GM12892 (cell line): Measurements from ENCODE around the gene PFDN1.

Experiments
- POLR2A ChIP-seq: IDR thresholded peaks from 2 replicates; pipeline ENCODE4 v1.6.1; 2011; ENCODE audit warnings: low read depth, low read length, control low read depth
- POLR2AphosphoS5 ChIP-seq: IDR thresholded peaks from 2 replicates; pipeline ENCODE4 v1.6.1; 2011; ENCODE audit warnings: low read depth, low read length, control low read depth
- TAF1 ChIP-seq: IDR thresholded peaks from 2 replicates; pipeline ENCODE4 v1.6.1; 2011; ENCODE audit warnings: low read depth, mild to moderate bottlenecking, control low read depth, low read length, borderline replicate concordance

GRCh38 chr5:140225396-140225795 is 77.5 kb downstream of the PFDN1 start:
- TF ChIP-seq TAF1 (no peak), POLR2A (no peak), POLR2AphosphoS5 (no peak)
